Endothelial cell (in vitro differentiated cells): ENCODE data around the gene SMIM20. TPM values are rescaled to one million over a fixed set of nuclear protein-coding genes. Genes with fewer than 3 reads are reported as not detected.

ENCODE experiments used
- DNase-seq: peaks from one replicate; pipeline ENCODE4 v3.0.0; 2021; ENCODE audit warnings: low spot score
- H3K27ac Mint-ChIP-seq: one replicate; pipeline ENCODE4 v1.8.0; 2021; ENCODE audit warnings: mixed read lengths, inconsistent platforms; ENCODE audit not compliant: unreplicated experiment
- H3K27me3 Mint-ChIP-seq: one replicate; pipeline ENCODE4 v1.8.0; 2021; ENCODE audit warnings: mild to moderate bottlenecking, moderate library complexity, mixed read lengths, inconsistent platforms; ENCODE audit not compliant: unreplicated experiment
- H3K36me3 Mint-ChIP-seq: one replicate; pipeline ENCODE4 v1.8.0; 2021; ENCODE audit warnings: mild to moderate bottlenecking, low read depth, mixed read lengths, inconsistent platforms; ENCODE audit not compliant: unreplicated experiment
- H3K4me1 Mint-ChIP-seq: one replicate; pipeline ENCODE4 v1.8.0; 2021; ENCODE audit warnings: mild to moderate bottlenecking, mixed read lengths, inconsistent platforms; ENCODE audit not compliant: unreplicated experiment
- H3K4me3 Mint-ChIP-seq: one replicate; pipeline ENCODE4 v1.8.0; 2021; ENCODE audit warnings: mild to moderate bottlenecking, mixed read lengths, inconsistent platforms; ENCODE audit not compliant: unreplicated experiment
- H3K9me3 Mint-ChIP-seq: one replicate; pipeline ENCODE4 v1.8.0; 2021; ENCODE audit warnings: mixed read lengths, inconsistent platforms; ENCODE audit not compliant: unreplicated experiment
- CTCF ChIP-seq: fragments of 200-600 bp; sonication (generic); IDR thresholded peaks from one replicate; pipeline ENCODE4 v1.5.0; 2021; ENCODE audit warnings: antibody characterized with exemption; ENCODE audit not compliant: unreplicated experiment
- total RNA-seq: library from RNA; stranded (reverse); fragmentation: NEBNext Ultra II Directional; extraction: Animal tissue kit (Norgen Biotek cat#: 25700); gene quantifications from one replicate; pipeline ENCODE4 v1.2.1, GENCODE V29; 2021; ENCODE audit not compliant: unreplicated experiment

Gene SMIM20
- total RNA-seq, 1 donor from 2014 or later = 22.5 TPM

GRCh38 chr4:25951390-25951952 is 37.5 kb downstream of the SMIM20 start:
- peaks cover 19% of the 10 kb centered on the region for H3K4me1 Mint-ChIP-seq
- H3K27me3 Mint-ChIP-seq = peaks cover 2% of the 10 kb centered on the region
- no peaks in the 10 kb centered on the region for H3K36me3 Mint-ChIP-seq
- no peak overlapping the region for H3K4me3 Mint-ChIP-seq
- DNase-seq = no peak
- TF ChIP-seq CTCF = no peak
- H3K27ac Mint-ChIP-seq = no peak overlapping the region
- H3K9me3 Mint-ChIP-seq = no peaks in the 10 kb centered on the region

- H3K4me3 Mint-ChIP-seq = no peak overlapping the region
- H3K36me3 Mint-ChIP-seq = no peaks in the 10 kb centered on the region
- H3K9me3 Mint-ChIP-seq = no peaks in the 10 kb centered on the region
- peaks cover 19% of the 10 kb centered on the region for H3K4me1 Mint-ChIP-seq
- no peak overlapping the region for H3K27ac Mint-ChIP-seq
- peaks cover 2% of the 10 kb centered on the region for H3K27me3 Mint-ChIP-seq
- no peak for TF ChIP-seq CTCF
- no peak for DNase-seq
Measured at GRCh38 chr4:25953740-25954139, 39.7 kb downstream of the SMIM20 start.

GRCh38 chr4:25954293-25954904 is 40.4 kb downstream of the SMIM20 start:
- Mint-ChIP-seq H3K9me3 (no peaks in the 10 kb centered on the region), H3K4me3 (no peak overlapping the region), H3K36me3 (no peaks in the 10 kb centered on the region), H3K4me1 (peaks cover 19% of the 10 kb centered on the region), H3K27me3 (peaks cover 2% of the 10 kb centered on the region), H3K27ac (no peak overlapping the region)
- DNase-seq = no peak
- no peak for TF ChIP-seq CTCF

- DNase-seq = no peak
- Mint-ChIP-seq H3K27ac (no peak overlapping the region), H3K4me1 (peaks cover 11% of the 10 kb centered on the region), H3K4me3 (no peak overlapping the region), H3K9me3 (no peaks in the 10 kb centered on the region), H3K36me3 (no peaks in the 10 kb centered on the region), H3K27me3 (peaks cover 3% of the 10 kb centered on the region)
- TF ChIP-seq CTCF = no peak
Measured at GRCh38 chr4:25955705-25956104, 41.7 kb downstream of the SMIM20 start.

DNA sequence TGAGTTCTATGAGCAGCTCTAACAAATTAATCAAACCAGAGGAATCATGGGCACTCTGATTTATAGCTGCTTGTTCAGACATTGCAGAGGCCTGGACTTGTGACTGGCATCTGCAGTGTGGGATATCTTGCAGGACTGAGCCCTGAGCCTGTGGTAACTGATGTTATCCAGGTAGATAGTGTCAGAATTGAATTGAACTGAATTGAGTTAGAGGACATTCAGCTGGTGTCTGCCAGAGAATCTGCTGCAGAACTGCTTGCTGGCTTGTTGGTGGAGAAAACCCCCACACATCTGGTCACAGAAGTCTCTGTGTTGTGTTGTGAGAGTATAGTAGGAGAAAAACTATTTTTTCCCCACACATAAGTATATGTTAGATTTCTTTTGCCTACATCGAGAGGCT is 42.2 kb downstream of the SMIM20 start:
- H3K27me3 Mint-ChIP-seq = peaks cover 3% of the 10 kb centered on the region
- no peak for TF ChIP-seq CTCF
- DNase-seq = no peak
- H3K4me3 Mint-ChIP-seq = no peak overlapping the region
- peaks cover 6% of the 10 kb centered on the region for H3K4me1 Mint-ChIP-seq
- H3K27ac Mint-ChIP-seq = no peak overlapping the region
- no peaks in the 10 kb centered on the region for H3K36me3 Mint-ChIP-seq
- H3K9me3 Mint-ChIP-seq = no peaks in the 10 kb centered on the region
